Kidney (tissue), 14 donors: ENCODE data around the gene SGK2. TPM values are rescaled to one million over a fixed set of nuclear protein-coding genes. Genes with fewer than 3 reads are reported as not detected.
"Not testable (repeated sequence)": the region's sequence is repeated elsewhere in the genome, so short reads cannot be mapped to it uniquely, and the experiment has no call there.

ENCODE experiments used
- DNase-seq, 5 donors: peaks; one replicate each; pipeline ENCODE4 v3.0.0-alpha.2; 2013 to 2020
- FAIRE-seq: peaks from 2 replicates; lab custom pipeline; 2012; peaks lifted over from hg19 to GRCh38; lab: Jason Lieb, UNC
- H3K27ac ChIP-seq, 2 donors: one replicate each; pipeline ENCODE4 v1.7.0; 2013; ENCODE audit warnings: low read depth in 2 of 2, low read length in 2 of 2, inconsistent platforms in 1 of 2
- H3K27me3 ChIP-seq: one replicate; pipeline ENCODE4 v1.7.1; 2013; ENCODE audit warnings: low read length, inconsistent platforms; ENCODE audit not compliant: control insufficient read depth, insufficient read depth
- H3K36me3 ChIP-seq, 3 donors: one replicate each; pipeline versions ENCODE4 v1.7.0 to v1.7.1; 2013; ENCODE audit warnings: low read length in 3 of 3, control low read depth in 1 of 3, inconsistent platforms in 1 of 3; ENCODE audit not compliant: insufficient read depth in 3 of 3, control insufficient read depth in 2 of 3
- H3K4me1 ChIP-seq, 3 donors: one replicate each; pipeline versions ENCODE4 v1.7.0 to v1.7.1; 2013; ENCODE audit warnings: low read length in 3 of 3, inconsistent platforms in 1 of 3, low read depth in 1 of 3; ENCODE audit not compliant: control insufficient read depth in 2 of 3, insufficient read depth in 2 of 3
- H3K4me3 ChIP-seq, 3 donors: one replicate each; pipeline versions ENCODE4 v1.7.0 to v1.8.1; 2013; ENCODE audit warnings: low read length in 3 of 3, control low read depth in 1 of 3, inconsistent platforms in 1 of 3
- H3K9ac ChIP-seq, 3 donors: one replicate each; pipeline versions ENCODE4 v1.7.0 to v1.7.1; 2013; ENCODE audit warnings: low read length in 3 of 3, control low read depth in 1 of 3, inconsistent platforms in 1 of 3
- H3K9me3 ChIP-seq, 3 donors: one replicate each; pipeline versions ENCODE4 v1.7.0 to v1.7.1; 2013; ENCODE audit warnings: low read length in 3 of 3, control low read depth in 1 of 3, inconsistent platforms in 1 of 3; ENCODE audit not compliant: control insufficient read depth in 2 of 3, insufficient read depth in 1 of 3
- intact Hi-C: fragments of 100-400 bp; cut with DNase I; formaldehyde crosslinking; loops from one replicate; pipeline ENCODE4 v1.11.1; 2022
- polyA plus RNA-seq: library from polyadenylated mRNA; stranded (reverse); fragments of 350-450 nt; fragmentation: Illumina TruSeq; extraction: RNeasy Lipid Tissue Mini Kit (QIAGEN cat#74804); gene quantifications from one replicate; pipeline ENCODE4 v1.2.3, GENCODE V29; 2014; ENCODE audit warnings: low read depth, low replicate concordance; ENCODE audit not compliant: insufficient read depth
- total RNA-seq: library from RNA; stranded (reverse); fragmentation: NEBNext Ultra II Directional; extraction: Animal tissue kit (Norgen Biotek cat#: 25700); gene quantifications from one replicate; pipeline ENCODE4 v1.2.1, GENCODE V29; 2021
- TF ChIP-seq, protein P1 (sequence below): IDR thresholded peaks from 3 replicates; pipeline ENCODE4 v1.5.1; 2012; ENCODE audit warnings: mild to moderate bottlenecking, moderate library complexity, borderline replicate concordance; ENCODE audit not compliant: insufficient read depth; ENCODE audit errors: extremely low read depth
- donor health status: control.
- donor health status: control.
- donor health status: control.
- donor health status: control.
- donor health status: control.
- donor health status: DM: yes; HTN: yes; CAD: no.
- donor health status: Normal renal cell carcinoma (clear cell type).

Gene SGK2
- total and polyA plus RNA-seq, 2 donors from 2014 or later: 42.9 to 95.1 TPM

DNA sequence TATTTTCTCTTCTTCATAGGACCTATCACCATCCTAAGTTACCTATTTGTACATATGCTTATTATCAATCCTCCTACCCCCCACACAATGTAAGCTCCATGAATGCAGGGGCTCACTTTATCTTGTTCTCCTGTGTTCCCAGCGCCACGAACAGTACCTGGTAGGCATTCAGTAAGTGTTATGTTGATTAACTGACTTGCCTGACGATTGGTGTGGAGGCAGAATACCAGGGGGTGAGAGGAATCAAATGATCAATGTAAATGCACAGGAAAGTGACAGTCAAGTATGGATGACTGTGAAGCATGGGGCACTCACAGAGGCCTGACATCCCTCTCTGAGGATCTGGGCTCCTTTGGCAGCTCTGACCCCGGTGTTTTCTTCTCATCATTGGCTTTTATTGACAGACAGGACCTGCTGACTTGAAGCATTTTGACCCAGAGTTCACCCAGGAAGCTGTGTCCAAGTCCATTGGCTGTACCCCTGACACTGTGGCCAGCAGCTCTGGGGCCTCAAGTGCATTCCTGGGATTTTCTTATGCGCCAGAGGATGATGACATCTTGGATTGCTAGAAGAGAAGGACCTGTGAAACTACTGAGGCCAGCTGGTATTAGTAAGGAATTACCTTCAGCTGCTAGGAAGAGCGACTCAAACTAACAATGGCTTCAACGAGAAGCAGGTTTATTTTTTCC lies 25.8 kb downstream of the SGK2 start:
- H3K27ac ChIP-seq: no peak overlapping the region
- H3K36me3 ChIP-seq: peaks cover 0 to 24% (median 9%) of the 10 kb centered on the region in 3 donors
- FAIRE-seq (no peak), DNase-seq (peak in 1 of 5 donors; percentile 47)
- TF ChIP-seq, protein P1, sequence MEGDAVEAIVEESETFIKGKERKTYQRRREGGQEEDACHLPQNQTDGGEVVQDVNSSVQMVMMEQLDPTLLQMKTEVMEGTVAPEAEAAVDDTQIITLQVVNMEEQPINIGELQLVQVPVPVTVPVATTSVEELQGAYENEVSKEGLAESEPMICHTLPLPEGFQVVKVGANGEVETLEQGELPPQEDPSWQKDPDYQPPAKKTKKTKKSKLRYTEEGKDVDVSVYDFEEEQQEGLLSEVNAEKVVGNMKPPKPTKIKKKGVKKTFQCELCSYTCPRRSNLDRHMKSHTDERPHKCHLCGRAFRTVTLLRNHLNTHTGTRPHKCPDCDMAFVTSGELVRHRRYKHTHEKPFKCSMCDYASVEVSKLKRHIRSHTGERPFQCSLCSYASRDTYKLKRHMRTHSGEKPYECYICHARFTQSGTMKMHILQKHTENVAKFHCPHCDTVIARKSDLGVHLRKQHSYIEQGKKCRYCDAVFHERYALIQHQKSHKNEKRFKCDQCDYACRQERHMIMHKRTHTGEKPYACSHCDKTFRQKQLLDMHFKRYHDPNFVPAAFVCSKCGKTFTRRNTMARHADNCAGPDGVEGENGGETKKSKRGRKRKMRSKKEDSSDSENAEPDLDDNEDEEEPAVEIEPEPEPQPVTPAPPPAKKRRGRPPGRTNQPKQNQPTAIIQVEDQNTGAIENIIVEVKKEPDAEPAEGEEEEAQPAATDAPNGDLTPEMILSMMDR: no peak
- peak overlapping the region in 1 of 3 donors; percentile 39 for H3K9ac ChIP-seq
- peaks cover 0 to 11% (median 7%) of the 10 kb centered on the region in 3 donors for H3K4me1 ChIP-seq
- no peak overlapping the region for H3K4me3 ChIP-seq
- intact Hi-C loops: no loop called here
- no peaks in the 10 kb centered on the region for H3K9me3 ChIP-seq
- H3K27me3 ChIP-seq: no peaks in the 10 kb centered on the region

DNA sequence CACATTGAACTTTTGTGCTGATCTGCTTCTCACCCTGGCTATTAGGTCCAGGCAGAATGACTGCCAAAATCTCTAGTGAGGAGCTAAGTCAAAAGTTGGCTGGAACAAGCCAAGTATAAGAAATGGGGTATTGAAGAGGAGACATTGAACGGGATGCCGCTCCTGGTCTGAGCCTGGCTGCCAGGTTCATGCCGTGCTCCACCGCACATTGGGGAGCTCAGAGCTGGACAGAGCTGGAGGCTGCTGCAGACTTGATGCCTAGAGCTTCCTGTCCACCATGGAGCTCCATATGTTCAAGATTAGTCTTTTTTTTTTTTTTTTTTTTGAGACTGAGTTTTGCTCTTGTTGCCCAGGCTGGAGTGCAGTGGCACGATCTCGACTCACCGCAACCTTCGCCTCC lies 27.8 kb downstream of the SGK2 start:
- H3K9me3 ChIP-seq: no peaks in the 10 kb centered on the region
- H3K36me3 ChIP-seq: peaks cover 0 to 16% (median 7%) of the 10 kb centered on the region in 3 donors
- H3K9ac ChIP-seq: no peak overlapping the region
- no peak for FAIRE-seq
- H3K4me1 ChIP-seq: peaks cover 0 to 19% (median 7%) of the 10 kb centered on the region in 3 donors
- intact Hi-C loops: no loop called here
- no peak overlapping the region for H3K4me3 ChIP-seq
- H3K27ac ChIP-seq: no peak overlapping the region
- no peak for DNase-seq
- H3K27me3 ChIP-seq: no peaks in the 10 kb centered on the region
- TF ChIP-seq, protein P1: no peak

DNA sequence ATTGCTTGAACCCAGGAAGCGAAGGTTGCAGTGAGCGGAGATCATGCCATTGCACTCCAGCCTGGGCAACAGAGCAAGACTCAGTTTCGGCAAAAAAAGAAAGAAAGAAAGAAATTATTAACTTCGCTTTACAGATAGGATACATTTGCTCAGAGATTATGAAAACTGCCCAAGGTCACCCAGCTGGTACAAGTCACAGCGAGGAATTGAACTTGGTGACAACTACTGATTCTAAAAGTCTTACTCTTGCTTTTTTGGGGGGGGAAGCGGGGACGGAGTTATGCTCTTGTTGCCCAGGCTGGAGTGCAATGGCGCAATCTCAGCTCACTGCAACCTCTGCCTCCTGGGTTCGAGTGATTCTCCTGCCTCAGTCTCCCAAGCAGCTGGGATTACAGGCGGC lies 29.7 kb downstream of the SGK2 start:
- H3K4me1 ChIP-seq: peaks cover 0 to 19% (median 7%) of the 10 kb centered on the region in 3 donors
- intact Hi-C loops, FAIRE-seq, DNase-seq, H3K27me3 ChIP-seq, H3K9ac ChIP-seq, H3K27ac ChIP-seq, H3K4me3 ChIP-seq, H3K9me3 ChIP-seq: not testable (repeated sequence)
- peaks cover 0 to 16% (median 5%) of the 10 kb centered on the region in 3 donors for H3K36me3 ChIP-seq

DNA sequence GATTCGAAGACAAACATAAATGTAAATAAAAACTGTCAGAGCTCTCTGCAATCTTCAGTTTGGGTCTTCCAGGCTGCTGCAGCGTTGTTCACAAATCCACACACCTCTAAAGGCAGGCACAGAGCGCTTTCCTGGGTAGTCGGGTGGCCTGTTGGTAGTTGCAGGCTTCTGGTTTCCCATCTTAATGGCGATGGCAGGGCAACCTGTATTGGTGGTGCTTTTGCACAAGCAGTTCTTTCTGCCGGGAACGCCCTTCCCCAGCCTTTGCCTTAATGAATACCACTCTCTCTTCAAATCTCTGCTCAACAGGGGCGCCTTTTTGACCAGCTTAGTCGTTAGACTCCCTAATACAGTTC lies 31.2 kb downstream of the SGK2 start:
- peaks cover 0 to 11% (median 0%) of the 10 kb centered on the region in 3 donors for H3K4me1 ChIP-seq
- peak overlapping the region; percentile 85 to 91 (median 91) for H3K4me3 ChIP-seq
- intact Hi-C loops: no loop called here
- DNase-seq: peak in 1 of 5 donors; percentile 57
- H3K27me3 ChIP-seq: no peaks in the 10 kb centered on the region
- H3K36me3 ChIP-seq: peaks cover 0 to 7% (median 0%) of the 10 kb centered on the region in 3 donors
- H3K27ac ChIP-seq: peak overlapping the region in 1 of 2 donors; percentile 52
- H3K9me3 ChIP-seq: no peaks in the 10 kb centered on the region
- H3K9ac ChIP-seq: peak overlapping the region; percentile 36 to 83 (median 43)
- no peak for FAIRE-seq
- TF ChIP-seq, protein P1: no peak
